Spleen (tissue), 11 donors: ENCODE data around the gene FHL2. TPM values are rescaled to one million over a fixed set of nuclear protein-coding genes. Genes with fewer than 3 reads are reported as not detected.

Source experiments
- DNase-seq: peaks from one replicate; pipeline ENCODE4 v3.0.0-alpha.2; 2020
- H3K27ac ChIP-seq, 8 donors: fragments of 200-600 bp; sonication (generic) in 7 of 8; 1 replicate in 4 of 8; 2 replicates in 4 of 8; pipeline versions ENCODE4 v1.5.0 to v1.8.0; 2016 to 2021; ENCODE audit warnings: inconsistent platforms in 4 of 8, mild to moderate bottlenecking in 4 of 8, moderate library complexity in 1 of 8
- H3K27me3 ChIP-seq, 7 donors: fragments of 200-600 bp; sonication (generic) in 6 of 7; replicated peaks in 1 of 7; 1 replicate in 4 of 7; 2 replicates in 3 of 7; pipeline versions ENCODE4 v1.5.0 to v1.8.0; 2016 to 2021; ENCODE audit warnings: inconsistent platforms in 3 of 7, mild to moderate bottlenecking in 1 of 7
- H3K36me3 ChIP-seq, 6 donors: fragments of 200-600 bp; sonication (generic) in 5 of 6; 1 replicate in 4 of 6; 2 replicates in 2 of 6; pipeline versions ENCODE4 v1.5.0 to v1.8.0; 2016 to 2021; ENCODE audit warnings: inconsistent platforms in 2 of 6
- H3K4me1 ChIP-seq, 6 donors: fragments of 200-600 bp; sonication (generic) in 5 of 6; 1 replicate in 3 of 6; 2 replicates in 3 of 6; pipeline versions ENCODE4 v1.5.0 to v1.8.0; 2016 to 2021; ENCODE audit warnings: inconsistent platforms in 3 of 6
- H3K4me3 ChIP-seq, 8 donors: fragments of 200-600 bp; sonication (generic) in 7 of 8; 1 replicate in 4 of 8; 2 replicates in 4 of 8; pipeline versions ENCODE4 v1.5.0 to v1.8.0; 2016 to 2021; ENCODE audit warnings: inconsistent platforms in 4 of 8, mild to moderate bottlenecking in 4 of 8, moderate library complexity in 2 of 8
- H3K9me3 ChIP-seq, 8 donors: fragments of 200-600 bp; sonication (generic) in 7 of 8; 1 replicate in 4 of 8; 2 replicates in 4 of 8; pipeline versions ENCODE4 v1.5.0 to v1.8.0; 2016 to 2021; ENCODE audit warnings: inconsistent platforms in 4 of 8
- CTCF ChIP-seq, 11 experiments: fragments of 200-600 bp in 7 of 11; fragments of 450-650 bp in 4 of 11; sonication (generic) in 4 of 11; IDR thresholded peaks in 8 of 11; conservative IDR thresholded peaks in 3 of 11; 1 replicate in 7 of 11; 2 replicates in 4 of 11; pipeline versions ENCODE4 v1.4.0 to v1.8.0; 2016 to 2021; ENCODE audit warnings: antibody characterized with exemption in 11 of 11, inconsistent platforms in 4 of 11, mild to moderate bottlenecking in 1 of 11
- POLR2A ChIP-seq, 3 donors: fragments of 450-650 bp; IDR thresholded peaks; one replicate each; pipeline ENCODE4 v1.5.1; 2017; ENCODE audit warnings: antibody characterized with exemption in 3 of 3, mild to moderate bottlenecking in 1 of 3
- POLR2AphosphoS5 ChIP-seq, 3 donors: sonication (generic); formaldehyde crosslinking; IDR thresholded peaks; one replicate each; pipeline ENCODE4 v1.5.1; 2017; ENCODE audit warnings: antibody characterized with exemption in 3 of 3
- WGBS, 5 donors: extraction: QIAGEN DNeasy Blood & Tissue Kit in 3 of 5; methylation state at CpG; one replicate each; pipeline versions ENCODE4 v1.1.5 to v1.1.7; 2013 to 2018; 5-methylcytosine and 5-hydroxymethylcytosine counted together
- intact Hi-C: fragments of 100-400 bp; cut with DNase I; formaldehyde crosslinking; loops from one replicate; pipeline ENCODE4 v1.15.0; 2023; ENCODE audit warnings: low total_unique reads
- polyA plus RNA-seq, 3 donors: library from polyadenylated mRNA; stranded (reverse); fragments of 200-250 nt; gene quantifications; one replicate each; pipeline ENCODE4 v1.2.1, GENCODE V29; 2013
- total RNA-seq, 7 donors: library from RNA; depleted of rRNA in 3 of 7; stranded (reverse); fragments of >200 nt in 3 of 7; fragmentation: NEBNext Ultra II Directional in 4 of 7; extraction: Animal tissue kit (Norgen Biotek cat#: 25700) in 4 of 7; gene quantifications; one replicate each; pipeline versions ENCODE4 v1.1.0 to v1.2.1, GENCODE V29; 2016 to 2021
- donor health status: healthy with polysubstance abuse.
- donor health status: DM: no; HTN: no; CAD: no; lungs with moderate emphysema.
- donor health status: DM: no; HTN: no; CAD: no.
- donor health status: Bipolar disorder and iron deficiency.
- donor health status: healthy.
- donor health status: DM: no; HTN: no; CAD: no.
- donor health status: DM: yes; HTN: yes; CAD: no.

Gene FHL2
- total and polyA plus RNA-seq, 10 donors, result 6.8 to 27.4 (median 18.9) TPM

GRCh38 chr2:105394951-105395611, 3.8 kb downstream of the FHL2 start:
- TF ChIP-seq POLR2AphosphoS5 (IDR thresholded peaks at IDR 0.05), result no peak
- Histone ChIP-seq H3K4me1 (peaks cover 3 to 24% (median 13%) of the 10 kb centered on the region in 6 donors), H3K9me3 (no peaks in the 10 kb centered on the region), H3K27me3 (peaks cover 0 to 46% (median 30%) of the 10 kb centered on the region in 7 donors), H3K27ac (no peak overlapping the region), H3K4me3 (no peak overlapping the region), H3K36me3 (no peaks in the 10 kb centered on the region)
- no peak for DNase-seq
- WGBS, 5 donors, result 89 to 90% (median 90%) methylated on average over 12 of the region's 12 CpGs
- intact Hi-C loops, result no loop called here

- peak in 2 of 3 donors; percentile 73 to 84 for TF ChIP-seq POLR2AphosphoS5 (IDR thresholded peaks at IDR 0.05)
- TF ChIP-seq POLR2A (IDR thresholded peaks at IDR 0.05), result no peak
- no peaks in the 10 kb centered on the region for H3K9me3 ChIP-seq
- no peak overlapping the region for H3K4me3 ChIP-seq
- peaks cover 0 to 31% (median 17%) of the 10 kb centered on the region in 7 donors for H3K27me3 ChIP-seq
- H3K36me3 ChIP-seq, result no peaks in the 10 kb centered on the region
- WGBS, 5 donors, result 73 to 88% (median 84%) methylated on average over 13 of the region's 13 CpGs
- intact Hi-C loops, result no loop called here
- H3K27ac ChIP-seq, result no peak overlapping the region
- no peak for DNase-seq
- H3K4me1 ChIP-seq, result peaks cover 0 to 26% (median 12%) of the 10 kb centered on the region in 6 donors
Observed at GRCh38 chr2:105393373-105394055, 5.3 kb downstream of the FHL2 start.

- WGBS, 5 donors, result 87 to 96% (median 90%) methylated on average over 9 of the region's 9 CpGs
- no peak overlapping the region for H3K4me3 ChIP-seq
- no peak for DNase-seq
- H3K4me1 ChIP-seq, result peaks cover 0 to 24% (median 8%) of the 10 kb centered on the region in 6 donors
- intact Hi-C loops, result no loop called here
- H3K27ac ChIP-seq, result no peak overlapping the region
- TF ChIP-seq POLR2AphosphoS5 (IDR thresholded peaks at IDR 0.05), result no peak
- TF ChIP-seq CTCF (IDR thresholded peaks at IDR 0.05 in 8 of 11, conservative IDR thresholded peaks at IDR 0.05 in 3 of 11), result no peak
- no peak for TF ChIP-seq POLR2A (IDR thresholded peaks at IDR 0.05)
- no peaks in the 10 kb centered on the region for H3K9me3 ChIP-seq
- H3K36me3 ChIP-seq, result no peaks in the 10 kb centered on the region
- H3K27me3 ChIP-seq, result peaks cover 0 to 16% (median 3%) of the 10 kb centered on the region in 7 donors
Observed at GRCh38 chr2:105391763-105392662, 6.8 kb downstream of the FHL2 start.

GRCh38 chr2:105391058-105391627, 7.7 kb downstream of the FHL2 start:
- TF ChIP-seq POLR2A (IDR thresholded peaks at IDR 0.05) (no peak), POLR2AphosphoS5 (IDR thresholded peaks at IDR 0.05) (no peak), CTCF (IDR thresholded peaks at IDR 0.05 in 8 of 11, conservative IDR thresholded peaks at IDR 0.05 in 3 of 11) (no peak)
- intact Hi-C loops, result no loop called here
- Histone ChIP-seq H3K36me3 (peaks cover 0 to 1% (median 0%) of the 10 kb centered on the region in 6 donors), H3K27me3 (peaks cover 0 to 9% (median 0%) of the 10 kb centered on the region in 7 donors), H3K9me3 (no peaks in the 10 kb centered on the region), H3K27ac (no peak overlapping the region), H3K4me1 (peaks cover 0 to 27% (median 8%) of the 10 kb centered on the region in 6 donors), H3K4me3 (no peak overlapping the region)
- DNase-seq, result no peak
- 87 to 97% (median 91%) methylated on average over 5 of the region's 5 CpGs for WGBS, 5 donors
